Body of pancreas (tissue), 4 donors: ENCODE results near the gene DOCK4.

Experiments used
- CTCF ChIP-seq, 7 experiments: fragments of 450-650 bp in 4 of 7; fragments of 200-600 bp in 3 of 7; sonication (generic) in 3 of 7; IDR thresholded peaks; one replicate each; pipeline ENCODE4 v1.5.1; 2016 to 2019; ENCODE audit warnings: antibody characterized with exemption in 7 of 7
- POLR2A ChIP-seq, 3 donors: fragments of 450-650 bp; IDR thresholded peaks; one replicate each; pipeline ENCODE4 v1.6.1; 2016; ENCODE audit warnings: antibody characterized with exemption in 3 of 3, mild to moderate bottlenecking in 2 of 3

DNA sequence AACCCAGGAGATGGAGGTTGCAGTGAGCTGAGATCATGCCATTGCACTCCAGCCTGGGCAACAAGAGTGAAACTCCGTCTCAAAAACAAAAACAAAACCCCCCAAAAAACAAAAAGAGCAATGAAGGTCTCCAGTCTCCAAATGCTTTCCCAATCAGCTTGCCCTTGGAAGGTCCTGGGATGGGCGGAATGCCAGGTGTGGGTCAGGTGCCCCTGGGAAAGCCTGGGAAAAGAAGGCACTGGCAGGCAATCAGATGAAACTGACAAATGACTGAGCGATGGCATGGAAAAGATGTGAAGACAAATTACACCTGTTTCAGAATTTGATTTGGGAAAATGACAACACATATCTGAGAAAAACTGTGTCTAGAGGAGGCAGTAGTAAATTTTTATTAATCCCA, 433.5 kb downstream of the DOCK4 start:
- no peak for TF ChIP-seq CTCF (IDR thresholded peaks at IDR 0.05)
- no peak for TF ChIP-seq POLR2A (IDR thresholded peaks at IDR 0.05)
